ENCODE data around the gene PPIL6. TPM values are rescaled to one million over a fixed set of nuclear protein-coding genes. Genes with fewer than 3 reads are reported as not detected.

The PPIL6 gene
- total RNA-seq, 1 experiment from 2014 or later, result 0.61 TPM

- TF ChIP-seq, protein P1, sequence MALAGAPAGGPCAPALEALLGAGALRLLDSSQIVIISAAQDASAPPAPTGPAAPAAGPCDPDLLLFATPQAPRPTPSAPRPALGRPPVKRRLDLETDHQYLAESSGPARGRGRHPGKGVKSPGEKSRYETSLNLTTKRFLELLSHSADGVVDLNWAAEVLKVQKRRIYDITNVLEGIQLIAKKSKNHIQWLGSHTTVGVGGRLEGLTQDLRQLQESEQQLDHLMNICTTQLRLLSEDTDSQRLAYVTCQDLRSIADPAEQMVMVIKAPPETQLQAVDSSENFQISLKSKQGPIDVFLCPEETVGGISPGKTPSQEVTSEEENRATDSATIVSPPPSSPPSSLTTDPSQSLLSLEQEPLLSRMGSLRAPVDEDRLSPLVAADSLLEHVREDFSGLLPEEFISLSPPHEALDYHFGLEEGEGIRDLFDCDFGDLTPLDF (CRISPR knock-in tag; IDR thresholded peaks at IDR 0.05), result no peak
- TF ChIP-seq SMAD3 (CRISPR knock-in tag; IDR thresholded peaks at IDR 0.05; ENCODE audit: borderline replicate concordance) (no peak), AFF4 (CRISPR knock-in tag; IDR thresholded peaks at IDR 0.05; ENCODE audit: borderline replicate concordance) (no peak), TP53 (CRISPR knock-in tag; IDR thresholded peaks at IDR 0.05) (no peak), JUN (CRISPR knock-in tag; IDR thresholded peaks at IDR 0.05) (no peak)
- TF ChIP-seq, protein P2, sequence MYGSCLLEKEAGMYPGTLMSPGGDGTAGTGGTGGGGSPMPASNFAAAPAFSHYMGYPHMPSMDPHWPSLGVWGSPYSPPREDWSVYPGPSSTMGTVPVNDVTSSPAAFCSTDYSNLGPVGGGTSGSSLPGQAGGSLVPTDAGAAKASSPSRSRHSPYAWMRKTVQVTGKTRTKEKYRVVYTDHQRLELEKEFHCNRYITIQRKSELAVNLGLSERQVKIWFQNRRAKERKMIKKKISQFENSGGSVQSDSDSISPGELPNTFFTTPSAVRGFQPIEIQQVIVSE (CRISPR knock-in tag; IDR thresholded peaks at IDR 0.05; ENCODE audit: borderline replicate concordance), result no peak
- TF ChIP-seq, protein P3, sequence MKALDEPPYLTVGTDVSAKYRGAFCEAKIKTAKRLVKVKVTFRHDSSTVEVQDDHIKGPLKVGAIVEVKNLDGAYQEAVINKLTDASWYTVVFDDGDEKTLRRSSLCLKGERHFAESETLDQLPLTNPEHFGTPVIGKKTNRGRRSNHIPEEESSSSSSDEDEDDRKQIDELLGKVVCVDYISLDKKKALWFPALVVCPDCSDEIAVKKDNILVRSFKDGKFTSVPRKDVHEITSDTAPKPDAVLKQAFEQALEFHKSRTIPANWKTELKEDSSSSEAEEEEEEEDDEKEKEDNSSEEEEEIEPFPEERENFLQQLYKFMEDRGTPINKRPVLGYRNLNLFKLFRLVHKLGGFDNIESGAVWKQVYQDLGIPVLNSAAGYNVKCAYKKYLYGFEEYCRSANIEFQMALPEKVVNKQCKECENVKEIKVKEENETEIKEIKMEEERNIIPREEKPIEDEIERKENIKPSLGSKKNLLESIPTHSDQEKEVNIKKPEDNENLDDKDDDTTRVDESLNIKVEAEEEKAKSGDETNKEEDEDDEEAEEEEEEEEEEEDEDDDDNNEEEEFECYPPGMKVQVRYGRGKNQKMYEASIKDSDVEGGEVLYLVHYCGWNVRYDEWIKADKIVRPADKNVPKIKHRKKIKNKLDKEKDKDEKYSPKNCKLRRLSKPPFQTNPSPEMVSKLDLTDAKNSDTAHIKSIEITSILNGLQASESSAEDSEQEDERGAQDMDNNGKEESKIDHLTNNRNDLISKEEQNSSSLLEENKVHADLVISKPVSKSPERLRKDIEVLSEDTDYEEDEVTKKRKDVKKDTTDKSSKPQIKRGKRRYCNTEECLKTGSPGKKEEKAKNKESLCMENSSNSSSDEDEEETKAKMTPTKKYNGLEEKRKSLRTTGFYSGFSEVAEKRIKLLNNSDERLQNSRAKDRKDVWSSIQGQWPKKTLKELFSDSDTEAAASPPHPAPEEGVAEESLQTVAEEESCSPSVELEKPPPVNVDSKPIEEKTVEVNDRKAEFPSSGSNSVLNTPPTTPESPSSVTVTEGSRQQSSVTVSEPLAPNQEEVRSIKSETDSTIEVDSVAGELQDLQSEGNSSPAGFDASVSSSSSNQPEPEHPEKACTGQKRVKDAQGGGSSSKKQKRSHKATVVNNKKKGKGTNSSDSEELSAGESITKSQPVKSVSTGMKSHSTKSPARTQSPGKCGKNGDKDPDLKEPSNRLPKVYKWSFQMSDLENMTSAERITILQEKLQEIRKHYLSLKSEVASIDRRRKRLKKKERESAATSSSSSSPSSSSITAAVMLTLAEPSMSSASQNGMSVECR (CRISPR knock-in tag; IDR thresholded peaks at IDR 0.05; ENCODE audit: borderline replicate concordance), result peak; percentile 81
- TF ChIP-seq, protein P4, sequence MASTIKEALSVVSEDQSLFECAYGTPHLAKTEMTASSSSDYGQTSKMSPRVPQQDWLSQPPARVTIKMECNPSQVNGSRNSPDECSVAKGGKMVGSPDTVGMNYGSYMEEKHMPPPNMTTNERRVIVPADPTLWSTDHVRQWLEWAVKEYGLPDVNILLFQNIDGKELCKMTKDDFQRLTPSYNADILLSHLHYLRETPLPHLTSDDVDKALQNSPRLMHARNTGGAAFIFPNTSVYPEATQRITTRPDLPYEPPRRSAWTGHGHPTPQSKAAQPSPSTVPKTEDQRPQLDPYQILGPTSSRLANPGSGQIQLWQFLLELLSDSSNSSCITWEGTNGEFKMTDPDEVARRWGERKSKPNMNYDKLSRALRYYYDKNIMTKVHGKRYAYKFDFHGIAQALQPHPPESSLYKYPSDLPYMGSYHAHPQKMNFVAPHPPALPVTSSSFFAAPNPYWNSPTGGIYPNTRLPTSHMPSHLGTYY (CRISPR knock-in tag; IDR thresholded peaks at IDR 0.05), result no peak
- TF ChIP-seq, protein P5, sequence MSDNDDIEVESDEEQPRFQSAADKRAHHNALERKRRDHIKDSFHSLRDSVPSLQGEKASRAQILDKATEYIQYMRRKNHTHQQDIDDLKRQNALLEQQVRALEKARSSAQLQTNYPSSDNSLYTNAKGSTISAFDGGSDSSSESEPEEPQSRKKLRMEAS (CRISPR knock-in tag; IDR thresholded peaks at IDR 0.05), result peak; percentile 75
- TF ChIP-seq, protein P6, sequence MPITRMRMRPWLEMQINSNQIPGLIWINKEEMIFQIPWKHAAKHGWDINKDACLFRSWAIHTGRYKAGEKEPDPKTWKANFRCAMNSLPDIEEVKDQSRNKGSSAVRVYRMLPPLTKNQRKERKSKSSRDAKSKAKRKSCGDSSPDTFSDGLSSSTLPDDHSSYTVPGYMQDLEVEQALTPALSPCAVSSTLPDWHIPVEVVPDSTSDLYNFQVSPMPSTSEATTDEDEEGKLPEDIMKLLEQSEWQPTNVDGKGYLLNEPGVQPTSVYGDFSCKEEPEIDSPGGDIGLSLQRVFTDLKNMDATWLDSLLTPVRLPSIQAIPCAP (CRISPR knock-in tag; IDR thresholded peaks at IDR 0.05), result no peak
Measured at GRCh38 chr6:109441069-109441816, 815 bp upstream of the PPIL6 start (continued).

- Mint-ChIP-seq H3K4me3 (no peak overlapping the region), H3K4me1 (peaks cover 5% of the 10 kb centered on the region; the same call in 1 of the 2 replicates), H3K9me3 (no peaks in the 10 kb centered on the region), H3K27ac (no peak overlapping the region), H3K36me3 (no peaks in the 10 kb centered on the region), H3K27me3 (ENCODE audit: low read depth) (peaks cover 7% of the 10 kb centered on the region)
- ATAC-seq (no peak), DNase-seq (ENCODE audit: low spot score) (no peak)
- ChIA-PET POLR2A (no interaction called here), CTCF (interaction anchor here (1.1 kb wide), 1 partner anchor 604 kb away, joined by 3 read pairs; no protein-coding TSS in a partner anchor)
- TF ChIP-seq ZMAT4 (CRISPR knock-in tag; IDR thresholded peaks at IDR 0.05) (no peak), TCF7 (CRISPR knock-in tag; IDR thresholded peaks at IDR 0.05; ENCODE audit: low read depth) (no peak)
- TF ChIP-seq, protein P3 (CRISPR knock-in tag; IDR thresholded peaks at IDR 0.05; ENCODE audit: borderline replicate concordance), result no peak
- TF ChIP-seq, protein P7, sequence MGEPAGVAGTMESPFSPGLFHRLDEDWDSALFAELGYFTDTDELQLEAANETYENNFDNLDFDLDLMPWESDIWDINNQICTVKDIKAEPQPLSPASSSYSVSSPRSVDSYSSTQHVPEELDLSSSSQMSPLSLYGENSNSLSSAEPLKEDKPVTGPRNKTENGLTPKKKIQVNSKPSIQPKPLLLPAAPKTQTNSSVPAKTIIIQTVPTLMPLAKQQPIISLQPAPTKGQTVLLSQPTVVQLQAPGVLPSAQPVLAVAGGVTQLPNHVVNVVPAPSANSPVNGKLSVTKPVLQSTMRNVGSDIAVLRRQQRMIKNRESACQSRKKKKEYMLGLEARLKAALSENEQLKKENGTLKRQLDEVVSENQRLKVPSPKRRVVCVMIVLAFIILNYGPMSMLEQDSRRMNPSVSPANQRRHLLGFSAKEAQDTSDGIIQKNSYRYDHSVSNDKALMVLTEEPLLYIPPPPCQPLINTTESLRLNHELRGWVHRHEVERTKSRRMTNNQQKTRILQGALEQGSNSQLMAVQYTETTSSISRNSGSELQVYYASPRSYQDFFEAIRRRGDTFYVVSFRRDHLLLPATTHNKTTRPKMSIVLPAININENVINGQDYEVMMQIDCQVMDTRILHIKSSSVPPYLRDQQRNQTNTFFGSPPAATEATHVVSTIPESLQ (CRISPR knock-in tag; IDR thresholded peaks at IDR 0.05), result no peak
Measured at GRCh38 chr6:109436041-109436440, 4.4 kb downstream of the PPIL6 start.
